Common myeloid progenitor, CD34-positive (primary cell): ENCODE results near the gene UBE3C.

ENCODE experiments used
- CTCF ChIA-PET: fragments of 350-600 bp; sonication (Branson Sonifier 250); formaldehyde crosslinking; loops from one replicate; lab custom pipeline; 2021; ENCODE audit warnings: antibody characterized with exemption; lab: Charles Lee
- POLR2A ChIA-PET: fragments of 350-600 bp; sonication (Branson Sonifier 250); formaldehyde crosslinking; loops from one replicate; lab custom pipeline; 2021; ENCODE audit warnings: antibody characterized with exemption; lab: Charles Lee
- DNase-seq, 3 donors: peaks; one replicate each; pipeline versions ENCODE4 v3.0.0 to v3.0.0-alpha.2; 2013
- H3K27ac ChIP-seq, 2 experiments: 1 replicate in 1 of 2; 2 replicates in 1 of 2; pipeline ENCODE4 v1.7.0; 2013; ENCODE audit warnings: inconsistent platforms in 2 of 2, low read length in 2 of 2, mild to moderate bottlenecking in 2 of 2, low read depth in 1 of 2, moderate library complexity in 1 of 2; ENCODE audit not compliant: severe bottlenecking in 2 of 2, insufficient read depth in 1 of 2, poor library complexity in 1 of 2
- H3K27me3 ChIP-seq, 5 experiments: replicated peaks in 2 of 5; 1 replicate in 3 of 5; 2 replicates in 2 of 5; pipeline versions ENCODE4 v1.6.1 to v1.7.0; 2013; ENCODE audit warnings: low read length in 4 of 5, mild to moderate bottlenecking in 2 of 5, moderate library complexity in 2 of 5, inconsistent platforms in 1 of 5; ENCODE audit not compliant: insufficient read depth in 5 of 5, control insufficient read depth in 4 of 5
- H3K36me3 ChIP-seq, 4 experiments: 1 replicate in 2 of 4; 2 replicates in 2 of 4; pipeline versions ENCODE4 v1.6.1 to v1.7.0; 2013; ENCODE audit warnings: low read length in 3 of 4, control low read depth in 1 of 4, mild to moderate bottlenecking in 1 of 4; ENCODE audit not compliant: control insufficient read depth in 4 of 4, insufficient read depth in 4 of 4
- H3K4me1 ChIP-seq, 4 experiments: 1 replicate in 3 of 4; 2 replicates in 1 of 4; pipeline versions ENCODE4 v1.6.1 to v1.7.1; 2013; ENCODE audit warnings: low read length in 3 of 4, mild to moderate bottlenecking in 3 of 4, control low read depth in 1 of 4, inconsistent platforms in 1 of 4, moderate library complexity in 1 of 4; ENCODE audit not compliant: control insufficient read depth in 4 of 4, insufficient read depth in 4 of 4; ENCODE audit errors: control extremely low read depth in 1 of 4
- H3K4me3 ChIP-seq, 7 experiments: 1 replicate in 4 of 7; 2 replicates in 3 of 7; pipeline versions ENCODE4 v1.5.1 to v1.7.0; 2013; ENCODE audit warnings: mild to moderate bottlenecking in 7 of 7, low read length in 6 of 7, moderate library complexity in 6 of 7, inconsistent platforms in 2 of 7, low read depth in 2 of 7, control low read depth in 1 of 7; ENCODE audit not compliant: insufficient read depth in 4 of 7, control insufficient read depth in 1 of 7; ENCODE audit errors: extremely low read depth in 1 of 7
- H3K9me3 ChIP-seq, 5 experiments: 1 replicate in 4 of 5; 2 replicates in 1 of 5; pipeline versions ENCODE4 v1.6.1 to v1.7.1; 2013; ENCODE audit warnings: low read length in 4 of 5, mild to moderate bottlenecking in 2 of 5, inconsistent platforms in 1 of 5, low read depth in 1 of 5, moderate library complexity in 1 of 5; ENCODE audit not compliant: control insufficient read depth in 4 of 5, insufficient read depth in 2 of 5; ENCODE audit errors: control extremely low read depth in 1 of 5
- WGBS: methylation state at CpG from one replicate; pipeline ENCODE4 v1.1.5; 2013; ENCODE audit not compliant: insufficient coverage; 5-methylcytosine and 5-hydroxymethylcytosine counted together

The UBE3C gene

GRCh38 chr7:157238087-157238486, 99.4 kb downstream of the UBE3C start:
- ChIA-PET CTCF (interaction anchor here (1.8 kb wide), 2 partner anchors 8 to 12 kb away, joined by 5 read pairs; no protein-coding TSS in a partner anchor), POLR2A (no interaction called here)
- H3K27me3 ChIP-seq: no peaks in the 10 kb centered on the region
- peaks cover 7 to 42% (median 25%) of the 10 kb centered on the region in 4 experiments for H3K36me3 ChIP-seq
- H3K27ac ChIP-seq: no peak overlapping the region
- H3K4me1 ChIP-seq: no peaks in the 10 kb centered on the region
- no peak for DNase-seq
- H3K9me3 ChIP-seq: no peaks in the 10 kb centered on the region
- WGBS: 100% methylated on average over 3 of the region's 8 CpGs
- H3K4me3 ChIP-seq: no peak overlapping the region

- 100% methylated on average over 9 of the region's 10 CpGs for WGBS
- peaks cover 2 to 39% (median 20%) of the 10 kb centered on the region in 4 experiments for H3K36me3 ChIP-seq
Measured at GRCh38 chr7:157239571-157240270, 101.0 kb downstream of the UBE3C start.

GRCh38 chr7:157241631-157242030, 102.9 kb downstream of the UBE3C start:
- no peak for DNase-seq
- peaks cover 0 to 41% (median 25%) of the 10 kb centered on the region in 4 experiments for H3K36me3 ChIP-seq
- no peaks in the 10 kb centered on the region for H3K27me3 ChIP-seq
- 97% methylated on average over 5 of the region's 5 CpGs for WGBS
- no peaks in the 10 kb centered on the region for H3K4me1 ChIP-seq
- no peak overlapping the region for H3K4me3 ChIP-seq
- H3K27ac ChIP-seq: no peak overlapping the region
- ChIA-PET POLR2A (no interaction called here), CTCF (interaction anchor here (0.9 to 2.0 kb wide), 4 partner anchors 9 to 31 kb away, joined by 3 to 4 read pairs (median 4); no protein-coding TSS in a partner anchor)
- no peaks in the 10 kb centered on the region for H3K9me3 ChIP-seq

More at GRCh38 chr7:157239571-157240270, 101.0 kb downstream of the UBE3C start:
- no peaks in the 10 kb centered on the region for H3K9me3 ChIP-seq
- no peak for DNase-seq
- H3K27ac ChIP-seq: no peak overlapping the region
- H3K4me1 ChIP-seq: no peaks in the 10 kb centered on the region
- POLR2A ChIA-PET: no interaction called here
- CTCF ChIA-PET: interaction anchor here (0.7 to 1.8 kb wide), 6 partner anchors 8 to 115 kb away, joined by 3 to 5 read pairs (median 4); no protein-coding TSS in a partner anchor
- no peak overlapping the region for H3K4me3 ChIP-seq
- H3K27me3 ChIP-seq: no peaks in the 10 kb centered on the region

GRCh38 chr7:157244516-157245294, 106.0 kb downstream of the UBE3C start:
- ChIA-PET CTCF (interaction anchor here (1.6 kb wide), 1 partner anchor 11 kb away, joined by 3 read pairs; no protein-coding TSS in a partner anchor), POLR2A (no interaction called here)
- no peaks in the 10 kb centered on the region for H3K27me3 ChIP-seq
- peaks cover 0 to 42% (median 28%) of the 10 kb centered on the region in 4 experiments for H3K36me3 ChIP-seq
- H3K27ac ChIP-seq: no peak overlapping the region
- DNase-seq: no peak
- no peak overlapping the region for H3K4me3 ChIP-seq
- H3K4me1 ChIP-seq: no peaks in the 10 kb centered on the region
- no peaks in the 10 kb centered on the region for H3K9me3 ChIP-seq
- WGBS: no CpG with 5 or more reads among the region's 6 CpGs

- Histone ChIP-seq H3K4me1 (no peaks in the 10 kb centered on the region), H3K4me3 (no peak overlapping the region), H3K27ac (no peak overlapping the region), H3K9me3 (no peaks in the 10 kb centered on the region), H3K36me3 (peaks cover 0 to 40% (median 25%) of the 10 kb centered on the region in 4 experiments), H3K27me3 (no peaks in the 10 kb centered on the region)
- 100% methylated on average over 2 of the region's 8 CpGs for WGBS
- POLR2A ChIA-PET: no interaction called here
- CTCF ChIA-PET: interaction anchor here (1.0 to 1.6 kb wide), 3 partner anchors 10 to 77 kb away, joined by 3 read pairs; no protein-coding TSS in a partner anchor
- DNase-seq: no peak
Measured at GRCh38 chr7:157246052-157246451, 107.3 kb downstream of the UBE3C start.

- H3K9me3 ChIP-seq: no peaks in the 10 kb centered on the region
- POLR2A ChIA-PET: no interaction called here
- no peaks in the 10 kb centered on the region for H3K4me1 ChIP-seq
- no peak for DNase-seq
- H3K4me3 ChIP-seq: no peak overlapping the region
- CTCF ChIA-PET: interaction anchor here (0.6 to 2.0 kb wide), 6 partner anchors 13 to 96 kb away, joined by 3 to 9 read pairs (median 4); no protein-coding TSS in a partner anchor
- H3K27me3 ChIP-seq: no peaks in the 10 kb centered on the region
- H3K27ac ChIP-seq: no peak overlapping the region
- 94% methylated on average over 12 of the region's 14 CpGs for WGBS
- peaks cover 6 to 40% (median 25%) of the 10 kb centered on the region in 4 experiments for H3K36me3 ChIP-seq
Measured at GRCh38 chr7:157248659-157249058, 109.9 kb downstream of the UBE3C start.
